ENCODE data around the gene SYT7. TPM values are rescaled to one million over a fixed set of nuclear protein-coding genes. Genes with fewer than 3 reads are reported as not detected.

SYT7 gene
- polyA plus RNA-seq, 1 donor (not counting 4 experiments of a cell fraction or from before 2014, with no cell fraction given): 2.6 TPM

GRCh38 chr11:61538636-61538961 is 42.3 kb downstream of the SYT7 start:
- Histone ChIP-seq H3K4me2 (ENCODE audit: control insufficient read depth, extremely low read depth, insufficient read depth, low read depth, low read length) (no peak overlapping the region), H3K79me2 (ENCODE audit: control insufficient read depth, insufficient read depth, low read length) (no peaks in the 10 kb centered on the region), H2AFZ (ENCODE audit: control insufficient read depth, low read length) (no peak overlapping the region), H3K9ac (ENCODE audit: control insufficient read depth, extremely low read depth, insufficient read depth, low read length) (no peak overlapping the region), H3K27me3 (ENCODE audit: control insufficient read depth, extremely low read depth, insufficient read depth, low read length) (peaks cover 18% of the 10 kb centered on the region), H4K20me1 (ENCODE audit: control insufficient read depth, extremely low read depth, insufficient read depth, low read length) (no peaks in the 10 kb centered on the region), H3K4me3 (ENCODE audit: control insufficient read depth in 2 of 3, extremely low read depth in 1 of 3, insufficient read depth in 2 of 3, low read depth in 1 of 3, low read length in 3 of 3) (no peak overlapping the region), H3K4me1 (ENCODE audit: control insufficient read depth, extremely low read depth, insufficient read depth, low read length) (no peaks in the 10 kb centered on the region), H3K9me1 (ENCODE audit: control insufficient read depth, extremely low read depth, insufficient read depth, low read length) (peaks cover 3% of the 10 kb centered on the region), H3K27ac (ENCODE audit: control insufficient read depth, insufficient read depth, low read length) (no peak overlapping the region), H3K36me3 (ENCODE audit: control insufficient read depth in 2 of 2, extremely low read depth in 1 of 2, insufficient read depth in 2 of 2, low read length in 2 of 2) (no peaks in the 10 kb centered on the region), H3K9me3 (ENCODE audit: control insufficient read depth, low read depth, low read length) (no peaks in the 10 kb centered on the region)
- DNase-seq (ENCODE audit: low read depth, low spot score): no peak
- no peak for FAIRE-seq
- dilution Hi-C loops (cut with MboI; ENCODE audit: extremely low pct_ligation_motif_present, low sequenced_read_pairs): no loop called here
- TF ChIP-seq EZH2 (IDR thresholded peaks at IDR 0.05; ENCODE audit: low read length): no peak
- TF ChIP-seq, protein P1, sequence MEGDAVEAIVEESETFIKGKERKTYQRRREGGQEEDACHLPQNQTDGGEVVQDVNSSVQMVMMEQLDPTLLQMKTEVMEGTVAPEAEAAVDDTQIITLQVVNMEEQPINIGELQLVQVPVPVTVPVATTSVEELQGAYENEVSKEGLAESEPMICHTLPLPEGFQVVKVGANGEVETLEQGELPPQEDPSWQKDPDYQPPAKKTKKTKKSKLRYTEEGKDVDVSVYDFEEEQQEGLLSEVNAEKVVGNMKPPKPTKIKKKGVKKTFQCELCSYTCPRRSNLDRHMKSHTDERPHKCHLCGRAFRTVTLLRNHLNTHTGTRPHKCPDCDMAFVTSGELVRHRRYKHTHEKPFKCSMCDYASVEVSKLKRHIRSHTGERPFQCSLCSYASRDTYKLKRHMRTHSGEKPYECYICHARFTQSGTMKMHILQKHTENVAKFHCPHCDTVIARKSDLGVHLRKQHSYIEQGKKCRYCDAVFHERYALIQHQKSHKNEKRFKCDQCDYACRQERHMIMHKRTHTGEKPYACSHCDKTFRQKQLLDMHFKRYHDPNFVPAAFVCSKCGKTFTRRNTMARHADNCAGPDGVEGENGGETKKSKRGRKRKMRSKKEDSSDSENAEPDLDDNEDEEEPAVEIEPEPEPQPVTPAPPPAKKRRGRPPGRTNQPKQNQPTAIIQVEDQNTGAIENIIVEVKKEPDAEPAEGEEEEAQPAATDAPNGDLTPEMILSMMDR (optimal IDR thresholded peaks at IDR 0.05 in 1 of 3, IDR thresholded peaks at IDR 0.05 in 1 of 3, conservative IDR thresholded peaks at IDR 0.05 in 1 of 3; ENCODE audit: extremely low read depth in 1 of 3, insufficient read depth in 2 of 3, low read length in 3 of 3): no peak

- DNase-seq (ENCODE audit: low read depth, low spot score): no peak
Observed at GRCh38 chr11:61537326-61537725, 43.5 kb downstream of the SYT7 start.

More at GRCh38 chr11:61537326-61537725, 43.5 kb downstream of the SYT7 start:
- H3K27ac ChIP-seq (ENCODE audit: control insufficient read depth, insufficient read depth, low read length): no peak overlapping the region
- dilution Hi-C loops (cut with MboI; ENCODE audit: extremely low pct_ligation_motif_present, low sequenced_read_pairs): no loop called here
- no peaks in the 10 kb centered on the region for H3K9me1 ChIP-seq (ENCODE audit: control insufficient read depth, extremely low read depth, insufficient read depth, low read length)
- no peak overlapping the region for H2AFZ ChIP-seq (ENCODE audit: control insufficient read depth, low read length)
- no peak overlapping the region for H3K4me3 ChIP-seq (ENCODE audit: control insufficient read depth in 2 of 3, extremely low read depth in 1 of 3, insufficient read depth in 2 of 3, low read depth in 1 of 3, low read length in 3 of 3)
- no peak overlapping the region for H3K4me2 ChIP-seq (ENCODE audit: control insufficient read depth, extremely low read depth, insufficient read depth, low read depth, low read length)
- FAIRE-seq: no peak
- no peaks in the 10 kb centered on the region for H3K4me1 ChIP-seq (ENCODE audit: control insufficient read depth, extremely low read depth, insufficient read depth, low read length)
- H3K79me2 ChIP-seq (ENCODE audit: control insufficient read depth, insufficient read depth, low read length): no peaks in the 10 kb centered on the region
- H3K9me3 ChIP-seq (ENCODE audit: control insufficient read depth, low read depth, low read length): no peaks in the 10 kb centered on the region
- peaks cover 18% of the 10 kb centered on the region for H3K27me3 ChIP-seq (ENCODE audit: control insufficient read depth, extremely low read depth, insufficient read depth, low read length)
- TF ChIP-seq EZH2 (IDR thresholded peaks at IDR 0.05; ENCODE audit: low read length): no peak
- TF ChIP-seq, protein P1 (optimal IDR thresholded peaks at IDR 0.05 in 1 of 3, IDR thresholded peaks at IDR 0.05 in 1 of 3, conservative IDR thresholded peaks at IDR 0.05 in 1 of 3; ENCODE audit: extremely low read depth in 1 of 3, insufficient read depth in 2 of 3, low read length in 3 of 3): no peak
- H3K36me3 ChIP-seq (ENCODE audit: control insufficient read depth in 2 of 2, extremely low read depth in 1 of 2, insufficient read depth in 2 of 2, low read length in 2 of 2): no peaks in the 10 kb centered on the region
- H3K9ac ChIP-seq (ENCODE audit: control insufficient read depth, extremely low read depth, insufficient read depth, low read length): no peak overlapping the region
- H4K20me1 ChIP-seq (ENCODE audit: control insufficient read depth, extremely low read depth, insufficient read depth, low read length): no peaks in the 10 kb centered on the region
